Measurements from ENCODE around the gene SYCE1. TPM values are rescaled to one million over a fixed set of nuclear protein-coding genes. Genes with fewer than 3 reads are reported as not detected.
"Not testable (repeated sequence)": the region's sequence is repeated elsewhere in the genome, so short reads cannot be mapped to it uniquely, and the experiment has no call there.

SYCE1 gene
- total RNA-seq, 1 experiment from 2014 or later = not detected

GRCh38 chr10:133572055-133572454 is 6.7 kb upstream of the SYCE1 start:
- DNase-seq; H3K4me1 ChIP-seq; H3K4me3 ChIP-seq (ENCODE audit: low read depth, low read length); intact Hi-C loops (cut with micrococcal nuclease; ENCODE audit: unreplicated experiment); H3K9me3 ChIP-seq; H3K27me3 Mint-ChIP-seq (ENCODE audit: insufficient read depth, unreplicated experiment); BruUV-seq (replicated peaks); H3K27me3 ChIP-seq (replicated peaks; ENCODE audit: control insufficient read depth, insufficient read depth, low read length); H3K36me3 Mint-ChIP-seq (ENCODE audit: insufficient read depth, unreplicated experiment); H3K4me3 Mint-ChIP-seq (ENCODE audit: unreplicated experiment); H3K4me1 Mint-ChIP-seq (ENCODE audit: low read depth, unreplicated experiment); H3K27ac Mint-ChIP-seq (ENCODE audit: unreplicated experiment); POLR2A ChIA-PET; H3K36me3 ChIP-seq (ENCODE audit: control insufficient read depth, insufficient read depth, low read length): not testable (repeated sequence)
- peaks cover 15% of the 10 kb centered on the region for H3K9me3 Mint-ChIP-seq (ENCODE audit: unreplicated experiment)
- CTCF ChIA-PET = interaction anchor here (0.7 kb wide), 1 partner anchor 153 kb away, joined by 7 read pairs; no protein-coding TSS in a partner anchor

GRCh38 chr10:133569801-133570200 is 4.4 kb upstream of the SYCE1 start:
- H3K4me1 ChIP-seq; H3K4me1 Mint-ChIP-seq (ENCODE audit: low read depth, unreplicated experiment); H3K36me3 Mint-ChIP-seq (ENCODE audit: insufficient read depth, unreplicated experiment); H3K36me3 ChIP-seq (ENCODE audit: control insufficient read depth, insufficient read depth, low read length); H3K27me3 ChIP-seq (replicated peaks; ENCODE audit: control insufficient read depth, insufficient read depth, low read length); POLR2A ChIA-PET; H3K4me3 ChIP-seq (ENCODE audit: low read depth, low read length); BruUV-seq (replicated peaks); H3K4me3 Mint-ChIP-seq (ENCODE audit: unreplicated experiment); H3K27ac Mint-ChIP-seq (ENCODE audit: unreplicated experiment); H3K9me3 ChIP-seq; H3K27me3 Mint-ChIP-seq (ENCODE audit: insufficient read depth, unreplicated experiment); DNase-seq; CTCF ChIA-PET; intact Hi-C loops (cut with micrococcal nuclease; ENCODE audit: unreplicated experiment): not testable (repeated sequence)
- H3K9me3 Mint-ChIP-seq (ENCODE audit: unreplicated experiment) = peaks cover 15% of the 10 kb centered on the region

DNA sequence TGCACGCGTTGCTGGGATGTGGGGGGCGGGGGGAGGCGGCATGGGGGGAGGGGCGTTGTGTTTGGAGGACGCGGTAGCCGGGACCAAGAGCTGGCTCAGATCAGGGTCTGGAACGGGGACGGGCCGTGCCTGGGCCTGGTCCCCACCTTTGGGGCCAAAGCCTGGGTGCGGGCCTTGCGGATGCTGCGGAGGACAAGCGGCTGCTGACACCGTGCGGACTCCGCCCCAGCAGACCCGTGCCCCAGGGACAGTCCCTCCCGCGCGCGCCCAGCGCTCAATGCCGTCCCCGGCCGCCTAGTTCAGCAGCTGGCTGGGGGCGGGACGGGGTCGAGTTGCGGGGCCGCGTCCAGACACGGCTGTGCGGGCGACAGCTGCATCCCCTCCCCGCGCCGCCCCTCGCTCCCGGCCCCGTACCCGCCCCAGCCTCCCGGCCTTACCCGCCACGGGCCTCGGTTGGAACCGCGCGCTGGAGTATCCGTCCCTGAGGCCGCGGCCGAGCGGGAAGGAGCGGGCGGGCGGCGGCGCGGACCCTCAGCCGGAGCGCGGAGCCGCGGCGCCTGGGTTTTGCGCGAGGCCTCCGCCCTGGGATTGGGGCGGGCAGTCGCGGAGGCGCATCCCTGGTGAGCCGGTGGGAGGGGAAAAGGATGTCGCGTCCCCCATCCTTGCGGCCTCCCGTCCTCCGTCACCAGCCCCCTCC is 3.6 kb upstream of the SYCE1 start:
- POLR2A ChIA-PET; H3K4me1 ChIP-seq; H3K4me1 Mint-ChIP-seq (ENCODE audit: low read depth, unreplicated experiment); H3K9me3 ChIP-seq; H3K36me3 Mint-ChIP-seq (ENCODE audit: insufficient read depth, unreplicated experiment); H3K4me3 ChIP-seq (ENCODE audit: low read depth, low read length); H3K27me3 Mint-ChIP-seq (ENCODE audit: insufficient read depth, unreplicated experiment); H3K4me3 Mint-ChIP-seq (ENCODE audit: unreplicated experiment); H3K36me3 ChIP-seq (ENCODE audit: control insufficient read depth, insufficient read depth, low read length); BruUV-seq (replicated peaks); intact Hi-C loops (cut with micrococcal nuclease; ENCODE audit: unreplicated experiment); DNase-seq; H3K27ac Mint-ChIP-seq (ENCODE audit: unreplicated experiment); CTCF ChIA-PET; H3K27me3 ChIP-seq (replicated peaks; ENCODE audit: control insufficient read depth, insufficient read depth, low read length): not testable (repeated sequence)
- peaks cover 15% of the 10 kb centered on the region for H3K9me3 Mint-ChIP-seq (ENCODE audit: unreplicated experiment)

DNA sequence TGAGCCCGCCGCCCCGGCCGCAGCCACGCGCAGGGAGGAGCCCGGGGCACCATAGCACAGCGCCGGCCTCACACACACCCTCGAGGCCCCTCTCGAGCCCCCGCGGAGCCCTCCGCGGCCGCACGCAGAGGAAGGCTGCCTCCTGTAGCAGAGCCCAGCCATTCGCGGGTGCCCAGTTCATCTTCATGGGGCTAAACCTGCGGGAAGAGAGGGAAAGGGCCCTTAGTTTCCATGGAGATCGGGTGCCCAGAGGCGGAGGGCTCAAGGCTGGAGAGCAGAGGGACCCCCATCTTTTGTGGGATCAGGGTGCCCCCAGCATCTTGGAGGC is 2.9 kb upstream of the SYCE1 start:
- no peak overlapping the region for H3K4me3 Mint-ChIP-seq (ENCODE audit: unreplicated experiment)
- peaks cover 8% of the 10 kb centered on the region for H3K9me3 Mint-ChIP-seq (ENCODE audit: unreplicated experiment)
- DNase-seq = no peak
- intact Hi-C loops (cut with micrococcal nuclease; ENCODE audit: unreplicated experiment) = no loop called here
- POLR2A ChIA-PET = no interaction called here
- Histone ChIP-seq H3K4me1 (no peaks in the 10 kb centered on the region), H3K9me3 (peaks cover 8% of the 10 kb centered on the region), H3K27me3 (replicated peaks; ENCODE audit: control insufficient read depth, insufficient read depth, low read length) (no peaks in the 10 kb centered on the region), H3K4me3 (ENCODE audit: low read depth, low read length) (no peak overlapping the region), H3K36me3 (ENCODE audit: control insufficient read depth, insufficient read depth, low read length) (no peaks in the 10 kb centered on the region)
- BruUV-seq (replicated peaks) = no TSS peak
- TF ChIP-seq, protein P1, sequence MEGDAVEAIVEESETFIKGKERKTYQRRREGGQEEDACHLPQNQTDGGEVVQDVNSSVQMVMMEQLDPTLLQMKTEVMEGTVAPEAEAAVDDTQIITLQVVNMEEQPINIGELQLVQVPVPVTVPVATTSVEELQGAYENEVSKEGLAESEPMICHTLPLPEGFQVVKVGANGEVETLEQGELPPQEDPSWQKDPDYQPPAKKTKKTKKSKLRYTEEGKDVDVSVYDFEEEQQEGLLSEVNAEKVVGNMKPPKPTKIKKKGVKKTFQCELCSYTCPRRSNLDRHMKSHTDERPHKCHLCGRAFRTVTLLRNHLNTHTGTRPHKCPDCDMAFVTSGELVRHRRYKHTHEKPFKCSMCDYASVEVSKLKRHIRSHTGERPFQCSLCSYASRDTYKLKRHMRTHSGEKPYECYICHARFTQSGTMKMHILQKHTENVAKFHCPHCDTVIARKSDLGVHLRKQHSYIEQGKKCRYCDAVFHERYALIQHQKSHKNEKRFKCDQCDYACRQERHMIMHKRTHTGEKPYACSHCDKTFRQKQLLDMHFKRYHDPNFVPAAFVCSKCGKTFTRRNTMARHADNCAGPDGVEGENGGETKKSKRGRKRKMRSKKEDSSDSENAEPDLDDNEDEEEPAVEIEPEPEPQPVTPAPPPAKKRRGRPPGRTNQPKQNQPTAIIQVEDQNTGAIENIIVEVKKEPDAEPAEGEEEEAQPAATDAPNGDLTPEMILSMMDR (IDR thresholded peaks at IDR 0.05; ENCODE audit: insufficient read depth in 1 of 2, low read depth in 1 of 2, low read length in 1 of 2, severe bottlenecking in 1 of 2, unreplicated experiment in 1 of 2) = no peak
- H3K27me3 Mint-ChIP-seq (ENCODE audit: insufficient read depth, unreplicated experiment) = no peaks in the 10 kb centered on the region
- no peak overlapping the region for H3K27ac Mint-ChIP-seq (ENCODE audit: unreplicated experiment)
- no peaks in the 10 kb centered on the region for H3K4me1 Mint-ChIP-seq (ENCODE audit: low read depth, unreplicated experiment)
- no peaks in the 10 kb centered on the region for H3K36me3 Mint-ChIP-seq (ENCODE audit: insufficient read depth, unreplicated experiment)
- CTCF ChIA-PET = no interaction called here
